CD4-positive, alpha-beta T cell treated with Interleukin-15 for 1 hour (primary cell): Measurements from ENCODE around the gene CAP2.

Source experiments
- DNase-seq: peaks from one replicate; pipeline ENCODE4 v3.0.0-alpha.2; 2020

The CAP2 gene

GRCh38 chr6:17442196-17442595 is 48.8 kb downstream of the CAP2 start:
- no peak for DNase-seq

GRCh38 chr6:17446713-17447112 is 53.3 kb downstream of the CAP2 start:
- DNase-seq: no peak

- DNase-seq: no peak
These were observed 54.8 kb downstream of the CAP2 start for GRCh38 chr6:17448165-17448564.

- DNase-seq: no peak
These were observed 57.0 kb downstream of the CAP2 start for GRCh38 chr6:17450397-17450796.

- no peak for DNase-seq
These were observed 57.4 kb downstream of the CAP2 start for GRCh38 chr6:17450832-17451231.

- no peak for DNase-seq
These were observed 58.7 kb downstream of the CAP2 start for GRCh38 chr6:17452096-17452495.

GRCh38 chr6:17454316-17455005 is 61.1 kb downstream of the CAP2 start:
- no peak for DNase-seq

- no peak for DNase-seq
These were observed 62.5 kb downstream of the CAP2 start for GRCh38 chr6:17455919-17456318.

GRCh38 chr6:17456711-17457110 is 63.3 kb downstream of the CAP2 start:
- no peak for DNase-seq

GRCh38 chr6:17457405-17457804 is 64.0 kb downstream of the CAP2 start:
- DNase-seq: no peak

GRCh38 chr6:17457956-17458355 is 64.6 kb downstream of the CAP2 start:
- no peak for DNase-seq

- DNase-seq: no peak
These were observed 65.6 kb downstream of the CAP2 start for GRCh38 chr6:17458966-17459365.

- no peak for DNase-seq
These were observed 67.5 kb downstream of the CAP2 start for GRCh38 chr6:17460862-17461261.

GRCh38 chr6:17466147-17466546 is 72.8 kb downstream of the CAP2 start:
- DNase-seq: no peak

GRCh38 chr6:17466707-17467106 is 73.3 kb downstream of the CAP2 start:
- no peak for DNase-seq

GRCh38 chr6:17469006-17469832 is 75.8 kb downstream of the CAP2 start:
- DNase-seq: no peak

- no peak for DNase-seq
These were observed 77.0 kb downstream of the CAP2 start for GRCh38 chr6:17470202-17470937.

GRCh38 chr6:17470938-17471327 is 77.5 kb downstream of the CAP2 start:
- no peak for DNase-seq

- DNase-seq: no peak
These were observed 79.3 kb downstream of the CAP2 start for GRCh38 chr6:17472653-17473183.

- DNase-seq: no peak
These were observed 80.2 kb downstream of the CAP2 start for GRCh38 chr6:17473554-17473953.

- DNase-seq: no peak
These were observed 80.9 kb downstream of the CAP2 start for GRCh38 chr6:17474289-17474688.

GRCh38 chr6:17475606-17476244 is 82.3 kb downstream of the CAP2 start:
- no peak for DNase-seq

- DNase-seq: no peak
These were observed 83.1 kb downstream of the CAP2 start for GRCh38 chr6:17476511-17476910.
